HepG2 (cell line): Measurements from ENCODE around the gene ZBED5. TPM values are rescaled to one million over a fixed set of nuclear protein-coding genes. Genes with fewer than 3 reads are reported as not detected.

ENCODE experiments used
- CREB3 ChIP-seq: sonication (generic); formaldehyde crosslinking; IDR thresholded peaks from 2 replicates; pipeline ENCODE4 v1.5.0; 2020; ENCODE audit warnings: missing genetic modification reagents
- CREM ChIP-seq, 2 experiments: sonication (generic) in 1 of 2; formaldehyde crosslinking in 1 of 2; IDR thresholded peaks; 2 replicates each; pipeline versions ENCODE4 v1.4.0 to v1.6.1; 2016 to 2020; ENCODE audit warnings: antibody characterized with exemption in 1 of 2, mild to moderate bottlenecking in 1 of 2, missing genetic modification reagents in 1 of 2
- ELF1 ChIP-seq: sonication (generic); formaldehyde crosslinking; IDR thresholded peaks from 2 replicates; pipeline ENCODE4 v1.4.0; 2020; ENCODE audit warnings: missing genetic modification reagents
- FOXC1 ChIP-seq: sonication (generic); formaldehyde crosslinking; IDR thresholded peaks from 2 replicates; pipeline ENCODE4 v1.8.0; 2022; ENCODE audit warnings: mild to moderate bottlenecking, missing genetic modification reagents, borderline replicate concordance
- LCORL ChIP-seq, 2 experiments: fragments of 450-650 bp in 1 of 2; sonication (generic) in 1 of 2; formaldehyde crosslinking in 1 of 2; IDR thresholded peaks; 2 replicates each; pipeline versions ENCODE4 v1.5.0 to v1.6.1; 2017 to 2020; ENCODE audit warnings: antibody characterized with exemption in 1 of 2, missing genetic modification reagents in 1 of 2
- PHF8 ChIP-seq: sonication (generic); formaldehyde crosslinking; IDR thresholded peaks from 2 replicates; pipeline ENCODE4 v1.5.0; 2020; ENCODE audit warnings: missing genetic modification reagents
- RAD51 ChIP-seq: fragments of 450-650 bp; IDR thresholded peaks from 2 replicates; pipeline ENCODE4 v1.6.1; 2016; ENCODE audit warnings: borderline replicate concordance
- RXRB ChIP-seq: IDR thresholded peaks from 2 replicates; pipeline ENCODE4 v1.6.1; 2016; ENCODE audit warnings: borderline replicate concordance, missing genetic modification reagents, missing compliant biosample characterization
- SIN3A ChIP-seq: IDR thresholded peaks from 2 replicates; pipeline ENCODE4 v1.6.1; 2011; ENCODE audit warnings: low read depth, mild to moderate bottlenecking, control low read depth, low read length, borderline replicate concordance
- ZBTB3 ChIP-seq: sonication (generic); formaldehyde crosslinking; IDR thresholded peaks from 2 replicates; pipeline ENCODE4 v1.4.0; 2020; ENCODE audit warnings: low read depth, mild to moderate bottlenecking, moderate library complexity, missing genetic modification reagents, borderline replicate concordance
- ZFP1 ChIP-seq: IDR thresholded peaks from 2 replicates; pipeline ENCODE4 v1.6.1; 2016
- ZNF101 ChIP-seq: sonication (generic); formaldehyde crosslinking; IDR thresholded peaks from 2 replicates; pipeline ENCODE4 v1.4.0; 2020; ENCODE audit warnings: mild to moderate bottlenecking, low read depth, missing genetic modification reagents, borderline replicate concordance
- ZNF530 ChIP-seq: sonication (generic); formaldehyde crosslinking; IDR thresholded peaks from 2 replicates; pipeline ENCODE4 v1.5.0; 2020; ENCODE audit warnings: low read depth, mild to moderate bottlenecking, missing genetic modification reagents
- ZNF580 ChIP-seq: IDR thresholded peaks from 2 replicates; pipeline ENCODE4 v1.6.1; 2016; ENCODE audit warnings: low read depth, borderline replicate concordance
- ZNF724P ChIP-seq: sonication (generic); formaldehyde crosslinking; IDR thresholded peaks from 2 replicates; pipeline ENCODE4 v1.8.0; 2022; ENCODE audit warnings: missing genetic modification reagents, borderline replicate concordance
- polyA plus RNA-seq, 8 experiments: library from polyadenylated mRNA; depleted of rRNA in 3 of 8; stranded (reverse) in 7 of 8; unstranded in 1 of 8; fragments of >200 nt; fragmentation: Illumina TruSeq in 4 of 8; extraction: Trizol in 4 of 8; gene quantifications; 2 replicates each; pipeline versions ENCODE4 v1.2.1 to v1.2.3, GENCODE V29; 2011 to 2016; ENCODE audit warnings: low read depth in 4 of 8, missing spikeins in 1 of 8, mixed read lengths in 1 of 8; ENCODE audit not compliant: insufficient read depth in 1 of 8
- total RNA-seq, 5 experiments: library from RNA; depleted of rRNA; stranded (reverse); fragments of >200 nt; fragmentation: Illumina TruSeq; extraction: Trizol; gene quantifications; 2 replicates each; pipeline ENCODE4 v1.2.3, GENCODE V29; 2016; ENCODE audit warnings: low read depth in 1 of 5
- TF ChIP-seq, protein P1 (sequence below): sonication (generic); formaldehyde crosslinking; IDR thresholded peaks from 2 replicates; pipeline ENCODE4 v1.5.0; 2020; ENCODE audit warnings: mild to moderate bottlenecking, missing genetic modification reagents, moderate library complexity
- TF ChIP-seq, protein P2 (sequence below): IDR thresholded peaks from 2 replicates; pipeline ENCODE4 v1.6.1; 2016; ENCODE audit warnings: mild to moderate bottlenecking, missing biosample characterization, missing genetic modification reagents
- TF ChIP-seq, protein P3 (sequence below): IDR thresholded peaks from 2 replicates; pipeline ENCODE4 v1.6.1; 2016; ENCODE audit warnings: control low read depth
- TF ChIP-seq, protein P4 (sequence below): sonication (generic); formaldehyde crosslinking; IDR thresholded peaks from 2 replicates; pipeline ENCODE4 v1.4.0; 2020; ENCODE audit warnings: low read depth, missing genetic modification reagents

The ZBED5 gene
- total and polyA plus RNA-seq, 2 of the 13 experiments (the other 11 are each of a cell fraction or from before 2014, with no cell fraction given): 18.2 to 38.6 TPM

DNA sequence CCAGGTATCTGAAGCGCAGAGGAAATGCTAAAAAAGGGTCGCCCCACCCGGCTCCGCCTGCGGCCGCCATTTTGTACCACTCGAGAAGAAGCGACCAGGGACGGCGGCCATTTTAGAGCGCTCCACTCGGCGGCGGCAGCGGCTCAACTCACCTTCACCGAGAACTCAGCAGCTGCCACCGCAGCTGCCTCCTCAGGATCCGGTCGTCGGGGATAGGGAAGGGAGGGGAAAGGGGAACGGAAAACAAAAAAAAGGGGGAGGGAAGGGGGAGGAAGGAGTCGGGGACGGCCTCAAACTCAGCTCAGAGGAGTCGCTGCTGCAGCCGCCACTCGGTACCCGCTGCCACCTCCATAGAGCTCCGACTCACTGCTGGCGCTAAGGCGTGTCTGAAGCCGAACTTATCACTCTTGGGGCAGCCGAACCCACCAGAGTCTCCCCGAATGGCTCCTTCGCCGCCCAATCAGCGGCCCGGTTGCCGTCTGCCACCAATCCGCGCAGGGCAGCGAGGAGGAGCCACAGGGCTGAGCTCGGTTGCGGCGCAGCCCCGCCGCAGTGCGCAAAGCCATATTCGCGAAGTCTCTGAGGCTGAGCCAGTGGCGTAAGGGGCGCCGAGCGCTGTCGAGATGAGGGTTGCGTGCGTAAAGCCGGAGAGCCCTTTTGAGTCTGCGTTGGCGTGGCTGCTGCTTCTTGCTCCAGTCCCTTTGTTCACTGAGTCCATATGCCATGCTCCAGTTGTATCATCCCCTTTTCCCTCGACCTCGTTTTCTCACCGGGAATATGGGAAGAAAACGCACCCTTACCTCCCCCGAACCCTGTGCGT lies 49.1 kb downstream of the ZBED5 start, which contains the start of gene EIF4G2 (continued):
- no peak; the same call in none of the 2 replicates for TF ChIP-seq CREB3
- TF ChIP-seq, protein P1, sequence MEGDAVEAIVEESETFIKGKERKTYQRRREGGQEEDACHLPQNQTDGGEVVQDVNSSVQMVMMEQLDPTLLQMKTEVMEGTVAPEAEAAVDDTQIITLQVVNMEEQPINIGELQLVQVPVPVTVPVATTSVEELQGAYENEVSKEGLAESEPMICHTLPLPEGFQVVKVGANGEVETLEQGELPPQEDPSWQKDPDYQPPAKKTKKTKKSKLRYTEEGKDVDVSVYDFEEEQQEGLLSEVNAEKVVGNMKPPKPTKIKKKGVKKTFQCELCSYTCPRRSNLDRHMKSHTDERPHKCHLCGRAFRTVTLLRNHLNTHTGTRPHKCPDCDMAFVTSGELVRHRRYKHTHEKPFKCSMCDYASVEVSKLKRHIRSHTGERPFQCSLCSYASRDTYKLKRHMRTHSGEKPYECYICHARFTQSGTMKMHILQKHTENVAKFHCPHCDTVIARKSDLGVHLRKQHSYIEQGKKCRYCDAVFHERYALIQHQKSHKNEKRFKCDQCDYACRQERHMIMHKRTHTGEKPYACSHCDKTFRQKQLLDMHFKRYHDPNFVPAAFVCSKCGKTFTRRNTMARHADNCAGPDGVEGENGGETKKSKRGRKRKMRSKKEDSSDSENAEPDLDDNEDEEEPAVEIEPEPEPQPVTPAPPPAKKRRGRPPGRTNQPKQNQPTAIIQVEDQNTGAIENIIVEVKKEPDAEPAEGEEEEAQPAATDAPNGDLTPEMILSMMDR (CRISPR knock-in tag): peak; percentile 18; the same call in 1 of the 2 replicates
- TF ChIP-seq ZNF530 (CRISPR knock-in tag): no peak
- TF ChIP-seq, protein P2, sequence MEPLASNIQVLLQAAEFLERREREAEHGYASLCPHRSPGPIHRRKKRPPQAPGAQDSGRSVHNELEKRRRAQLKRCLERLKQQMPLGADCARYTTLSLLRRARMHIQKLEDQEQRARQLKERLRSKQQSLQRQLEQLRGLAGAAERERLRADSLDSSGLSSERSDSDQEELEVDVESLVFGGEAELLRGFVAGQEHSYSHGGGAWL (CRISPR knock-in tag): peak; percentile 72; the same call in 1 of the 2 replicates
- peak; percentile 83 for TF ChIP-seq PHF8 (CRISPR knock-in tag)
- TF ChIP-seq ZNF724P (CRISPR knock-in tag): no peak
- peak; percentile 89 for TF ChIP-seq FOXC1 (CRISPR knock-in tag)
- TF ChIP-seq ELF1 (CRISPR knock-in tag): no peak
- TF ChIP-seq ZNF101 (CRISPR knock-in tag): no peak
- peak; percentile 90; the same call in 1 of the 2 replicates for TF ChIP-seq SIN3A
- no peak for TF ChIP-seq ZBTB3 (CRISPR knock-in tag)
- 0 out of 2 replicates have a peak, but pooled peaks have one; percentile 44 for TF ChIP-seq ZFP1
- no peak for TF ChIP-seq RAD51
- TF ChIP-seq, protein P3, sequence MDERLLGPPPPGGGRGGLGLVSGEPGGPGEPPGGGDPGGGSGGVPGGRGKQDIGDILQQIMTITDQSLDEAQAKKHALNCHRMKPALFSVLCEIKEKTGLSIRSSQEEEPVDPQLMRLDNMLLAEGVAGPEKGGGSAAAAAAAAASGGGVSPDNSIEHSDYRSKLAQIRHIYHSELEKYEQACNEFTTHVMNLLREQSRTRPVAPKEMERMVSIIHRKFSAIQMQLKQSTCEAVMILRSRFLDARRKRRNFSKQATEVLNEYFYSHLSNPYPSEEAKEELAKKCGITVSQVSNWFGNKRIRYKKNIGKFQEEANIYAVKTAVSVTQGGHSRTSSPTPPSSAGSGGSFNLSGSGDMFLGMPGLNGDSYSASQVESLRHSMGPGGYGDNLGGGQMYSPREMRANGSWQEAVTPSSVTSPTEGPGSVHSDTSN: peak; percentile 50; the same call in 1 of the 2 replicates
- TF ChIP-seq LCORL (IDR thresholded peaks at IDR 0.05): no peak
- peak; percentile 65; the same call in 1 of the 2 replicates for TF ChIP-seq LCORL (CRISPR knock-in tag; IDR thresholded peaks at IDR 0.05)
- 0 out of 2 replicates have a peak, but pooled peaks have one; percentile 34 for TF ChIP-seq CREM (IDR thresholded peaks at IDR 0.05)
- TF ChIP-seq CREM (CRISPR knock-in tag; IDR thresholded peaks at IDR 0.05): no peak
- TF ChIP-seq, protein P4, sequence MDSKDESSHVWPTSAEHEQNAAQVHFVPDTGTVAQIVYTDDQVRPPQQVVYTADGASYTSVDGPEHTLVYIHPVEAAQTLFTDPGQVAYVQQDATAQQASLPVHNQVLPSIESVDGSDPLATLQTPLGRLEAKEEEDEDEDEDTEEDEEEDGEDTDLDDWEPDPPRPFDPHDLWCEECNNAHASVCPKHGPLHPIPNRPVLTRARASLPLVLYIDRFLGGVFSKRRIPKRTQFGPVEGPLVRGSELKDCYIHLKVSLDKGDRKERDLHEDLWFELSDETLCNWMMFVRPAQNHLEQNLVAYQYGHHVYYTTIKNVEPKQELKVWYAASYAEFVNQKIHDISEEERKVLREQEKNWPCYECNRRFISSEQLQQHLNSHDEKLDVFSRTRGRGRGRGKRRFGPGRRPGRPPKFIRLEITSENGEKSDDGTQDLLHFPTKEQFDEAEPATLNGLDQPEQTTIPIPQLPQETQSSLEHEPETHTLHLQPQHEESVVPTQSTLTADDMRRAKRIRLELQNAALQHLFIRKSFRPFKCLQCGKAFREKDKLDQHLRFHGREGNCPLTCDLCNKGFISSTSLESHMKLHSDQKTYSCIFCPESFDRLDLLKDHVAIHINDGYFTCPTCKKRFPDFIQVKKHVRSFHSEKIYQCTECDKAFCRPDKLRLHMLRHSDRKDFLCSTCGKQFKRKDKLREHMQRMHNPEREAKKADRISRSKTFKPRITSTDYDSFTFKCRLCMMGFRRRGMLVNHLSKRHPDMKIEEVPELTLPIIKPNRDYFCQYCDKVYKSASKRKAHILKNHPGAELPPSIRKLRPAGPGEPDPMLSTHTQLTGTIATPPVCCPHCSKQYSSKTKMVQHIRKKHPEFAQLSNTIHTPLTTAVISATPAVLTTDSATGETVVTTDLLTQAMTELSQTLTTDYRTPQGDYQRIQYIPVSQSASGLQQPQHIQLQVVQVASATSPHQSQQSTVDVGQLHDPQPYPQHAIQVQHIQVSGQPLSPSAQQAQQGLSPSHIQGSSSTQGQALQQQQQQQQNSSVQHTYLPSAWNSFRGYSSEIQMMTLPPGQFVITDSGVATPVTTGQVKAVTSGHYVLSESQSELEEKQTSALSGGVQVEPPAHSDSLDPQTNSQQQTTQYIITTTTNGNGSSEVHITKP (CRISPR knock-in tag): no peak
- TF ChIP-seq ZNF580: peak; percentile 61; the same call in 1 of the 2 replicates
- peak; percentile 66 for TF ChIP-seq RXRB (CRISPR knock-in tag)
